ENCODE measurements around the gene COL15A1.

DNA sequence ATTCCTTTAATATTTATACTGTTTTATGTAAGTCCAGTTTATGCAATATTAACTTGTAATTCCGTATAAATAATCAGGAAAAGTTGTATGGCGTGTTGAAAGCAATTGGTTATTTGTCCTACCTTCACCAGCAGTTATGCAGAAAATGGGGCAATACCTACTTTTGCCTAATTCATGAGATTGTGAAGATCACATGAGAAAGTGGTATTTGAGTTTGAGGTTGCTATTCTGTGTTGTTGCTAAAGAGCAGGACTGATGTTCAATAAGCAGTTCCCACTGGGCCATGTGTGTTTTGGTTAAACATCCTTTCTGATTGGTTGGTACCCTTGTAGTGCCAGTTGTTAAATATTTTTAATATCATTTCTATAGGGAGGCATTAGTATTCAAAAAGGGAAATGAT lies 164.4 kb downstream of the COL15A1 start:
- no peak for TF ChIP-seq CTCF (IDR thresholded peaks at IDR 0.05; ENCODE audit: insufficient read depth, low read length)
- no peak for TF ChIP-seq POLR2AphosphoS5 (IDR thresholded peaks at IDR 0.05; ENCODE audit: low read depth)
- no peak for TF ChIP-seq GABPA (IDR thresholded peaks at IDR 0.05; ENCODE audit: low read depth)
- no peak for TF ChIP-seq REST (IDR thresholded peaks at IDR 0.05; ENCODE audit: insufficient replicate concordance, low read depth)
- no peak for TF ChIP-seq SPI1 (IDR thresholded peaks at IDR 0.05; ENCODE audit: borderline replicate concordance, low read depth)
